ENCODE measurements around the gene LRRIQ4.
A peak's percentile ranks its signal among the peaks of the same experiment; 100 is the strongest.

DNA sequence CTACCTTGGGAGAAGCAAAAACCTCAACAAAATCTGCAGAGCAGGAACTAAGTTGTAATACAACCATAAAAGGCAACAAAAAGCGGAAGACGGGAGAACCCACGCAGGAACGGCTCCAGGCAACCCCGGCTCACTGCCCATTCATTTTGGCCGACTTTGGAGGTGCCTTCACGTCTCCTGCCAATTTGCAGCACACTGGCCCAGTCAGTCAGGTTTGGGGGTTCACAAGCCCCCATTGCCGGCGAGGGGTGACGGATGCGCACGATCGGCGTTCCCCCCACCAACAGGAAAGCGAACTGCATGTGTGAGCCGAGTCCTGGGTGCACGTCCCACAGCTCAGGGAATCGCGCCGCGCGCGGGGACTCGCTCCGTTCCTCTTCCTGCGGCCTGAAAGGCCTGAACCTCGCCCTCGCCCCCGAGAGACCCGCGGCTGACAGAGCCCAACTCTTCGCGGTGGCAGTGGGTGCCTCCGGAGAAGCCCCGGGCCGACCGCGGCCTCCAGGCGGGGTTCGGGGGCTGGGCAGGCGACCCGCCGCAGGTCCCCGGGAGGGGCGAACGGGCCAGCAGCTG lies 48.3 kb upstream of the LRRIQ4 start:
- TF ChIP-seq, protein P1, sequence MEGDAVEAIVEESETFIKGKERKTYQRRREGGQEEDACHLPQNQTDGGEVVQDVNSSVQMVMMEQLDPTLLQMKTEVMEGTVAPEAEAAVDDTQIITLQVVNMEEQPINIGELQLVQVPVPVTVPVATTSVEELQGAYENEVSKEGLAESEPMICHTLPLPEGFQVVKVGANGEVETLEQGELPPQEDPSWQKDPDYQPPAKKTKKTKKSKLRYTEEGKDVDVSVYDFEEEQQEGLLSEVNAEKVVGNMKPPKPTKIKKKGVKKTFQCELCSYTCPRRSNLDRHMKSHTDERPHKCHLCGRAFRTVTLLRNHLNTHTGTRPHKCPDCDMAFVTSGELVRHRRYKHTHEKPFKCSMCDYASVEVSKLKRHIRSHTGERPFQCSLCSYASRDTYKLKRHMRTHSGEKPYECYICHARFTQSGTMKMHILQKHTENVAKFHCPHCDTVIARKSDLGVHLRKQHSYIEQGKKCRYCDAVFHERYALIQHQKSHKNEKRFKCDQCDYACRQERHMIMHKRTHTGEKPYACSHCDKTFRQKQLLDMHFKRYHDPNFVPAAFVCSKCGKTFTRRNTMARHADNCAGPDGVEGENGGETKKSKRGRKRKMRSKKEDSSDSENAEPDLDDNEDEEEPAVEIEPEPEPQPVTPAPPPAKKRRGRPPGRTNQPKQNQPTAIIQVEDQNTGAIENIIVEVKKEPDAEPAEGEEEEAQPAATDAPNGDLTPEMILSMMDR (IDR thresholded peaks at IDR 0.05) = peak in 1 of 4 experiments; percentile 2
- TF ChIP-seq POLR2AphosphoS5 (IDR thresholded peaks at IDR 0.05) (peak; percentile 60), POLR2A (IDR thresholded peaks at IDR 0.05) (no peak)
